Suprapubic skin (tissue), 4 donors: ENCODE measurements around the gene TCF7L2.

ENCODE experiments used
- POLR2A ChIP-seq, 2 donors: fragments of 450-650 bp; IDR thresholded peaks; one replicate each; pipeline ENCODE4 v1.6.1; 2017; ENCODE audit warnings: antibody characterized with exemption in 2 of 2, mild to moderate bottlenecking in 2 of 2, moderate library complexity in 2 of 2
- POLR2AphosphoS5 ChIP-seq, 3 donors: sonication (generic); formaldehyde crosslinking; IDR thresholded peaks; one replicate each; pipeline ENCODE4 v1.6.1; 2017; ENCODE audit warnings: antibody characterized with exemption in 3 of 3

- TF ChIP-seq POLR2AphosphoS5 (IDR thresholded peaks at IDR 0.05) (no peak), POLR2A (IDR thresholded peaks at IDR 0.05) (no peak)
Observed at GRCh38 chr10:113057948-113058522, 108.0 kb downstream of the TCF7L2 start.
